ENCODE measurements around the gene SRCAP.

Gene SRCAP

GRCh38 chr16:30758988-30759491 lies 60.1 kb downstream of the SRCAP start:
- DNase-seq (ENCODE audit: low spot score): no peak

- no peak for DNase-seq (ENCODE audit: low spot score)
These were observed 61.1 kb downstream of the SRCAP start for GRCh38 chr16:30760001-30760559.

GRCh38 chr16:30760577-30761426 lies 61.8 kb downstream of the SRCAP start:
- DNase-seq (ENCODE audit: low spot score): no peak

DNA sequence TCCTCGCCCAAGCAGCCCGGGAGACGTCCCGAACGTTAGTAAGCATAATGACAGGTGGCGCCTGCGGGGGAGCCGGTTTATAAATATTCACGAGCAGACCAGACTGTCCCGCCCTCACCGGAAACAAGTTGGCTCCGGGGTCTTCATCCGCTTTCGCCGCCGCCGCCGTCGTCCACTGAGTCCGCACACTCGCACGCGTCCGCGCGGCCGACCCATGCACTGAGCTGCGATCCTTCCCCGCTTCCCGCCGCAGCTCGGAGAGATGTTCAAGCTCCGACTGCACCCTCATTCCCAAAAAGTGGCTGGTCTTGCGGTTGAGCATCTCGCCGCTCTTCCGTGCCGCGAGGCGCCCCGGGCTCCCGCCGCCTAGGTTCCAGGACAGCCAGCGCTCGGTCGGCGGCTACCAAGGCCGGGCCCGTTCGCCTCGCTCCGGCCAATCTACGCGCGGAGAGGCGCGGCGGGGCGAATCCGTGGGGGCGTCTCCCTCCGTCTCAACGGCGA lies 62.5 kb downstream of the SRCAP start:
- no peak for DNase-seq (ENCODE audit: low spot score)

DNA sequence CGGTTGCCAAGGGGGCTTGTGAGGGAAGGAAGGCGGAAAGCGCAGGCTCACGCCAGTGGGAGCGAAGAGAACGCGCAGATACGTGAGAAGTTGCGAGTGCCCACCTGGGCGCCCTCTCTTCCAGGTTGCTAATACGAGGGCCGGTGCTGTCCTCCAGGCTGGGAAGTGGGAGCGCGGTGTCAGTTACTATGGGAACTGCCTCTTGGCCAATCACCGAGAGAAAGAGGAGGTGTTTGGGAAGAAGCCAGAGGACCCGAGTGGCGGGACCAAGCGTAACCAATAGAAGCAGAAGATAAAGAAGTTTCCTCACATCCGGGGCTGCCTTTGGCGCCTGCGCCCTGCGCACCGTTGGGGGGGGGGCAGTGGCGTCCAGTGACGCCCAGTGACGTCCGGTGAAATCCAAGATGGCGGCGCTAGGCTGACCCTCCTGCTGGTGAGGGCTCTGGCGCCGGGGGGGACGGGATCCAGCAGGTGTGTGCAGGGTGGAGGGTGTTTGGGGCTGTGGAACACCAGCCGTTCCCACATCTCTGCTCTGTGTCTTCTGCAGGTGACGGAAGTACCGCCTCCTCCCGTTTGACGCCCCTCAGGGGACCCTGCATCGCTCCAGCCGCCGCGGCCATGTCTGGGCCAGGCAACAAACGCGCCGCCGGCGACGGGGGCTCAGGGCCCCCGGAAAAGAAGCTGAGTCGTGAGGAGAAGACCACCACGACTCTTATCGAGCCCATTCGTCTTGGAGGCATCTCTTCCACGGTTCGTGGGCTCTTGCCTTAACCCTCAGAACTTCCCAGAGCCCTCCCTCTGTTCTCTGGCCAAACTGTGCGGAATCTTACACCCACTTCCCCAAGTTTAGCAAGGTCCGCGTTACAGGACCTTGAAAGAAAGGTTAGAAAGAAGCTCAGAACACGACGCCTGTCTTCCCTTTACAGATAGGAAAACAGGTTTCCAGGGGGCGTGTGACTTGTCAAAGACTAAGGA lies 63.2 kb downstream of the SRCAP start, which contains the start of the genes CFAP119 and RNF40:
TSS of gene CFAP119 (minus strand) at position 135 of the 975 bp plus-strand sequence. CDS start 314 bp downstream, outside the sequence.
TSS of gene RNF40 (plus strand) at position 395 of the 975 bp plus-strand sequence. CDS start at position 619, 224 bp downstream.
- DNase-seq (ENCODE audit: low spot score): peak; percentile 92

DNA sequence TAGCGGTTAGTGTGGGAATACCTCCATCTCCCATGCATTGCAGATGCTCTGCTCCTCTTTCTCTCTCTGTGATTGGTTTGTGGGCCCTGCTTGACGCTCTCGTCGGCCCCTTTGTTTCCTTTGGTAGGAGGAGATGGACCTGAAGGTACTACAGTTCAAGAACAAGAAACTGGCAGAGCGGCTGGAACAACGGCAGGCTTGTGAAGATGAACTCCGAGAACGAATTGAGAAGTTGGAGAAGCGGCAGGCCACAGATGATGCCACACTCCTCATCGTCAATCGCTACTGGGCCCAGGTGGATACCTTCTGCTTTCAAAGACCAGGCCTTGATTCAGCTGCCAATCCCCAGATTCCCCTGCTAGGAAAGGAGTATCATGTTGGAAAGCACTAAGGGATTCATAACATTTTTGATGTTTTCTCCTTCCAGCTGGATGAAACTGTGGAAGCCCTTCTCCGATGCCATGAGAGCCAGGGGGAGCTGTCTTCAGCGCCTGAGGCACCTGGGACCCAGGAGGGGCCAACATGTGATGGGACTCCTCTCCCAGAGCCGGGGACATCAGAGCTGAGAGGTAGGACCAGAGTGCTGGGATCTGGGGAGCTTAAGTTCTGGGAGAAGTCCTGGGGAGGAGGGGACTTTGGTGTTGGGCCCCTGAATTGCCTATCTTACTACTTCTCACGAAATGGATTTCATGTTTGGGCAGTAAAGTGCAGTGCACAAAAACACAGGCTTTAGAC lies 64.2 kb downstream of the SRCAP start:
- DNase-seq (ENCODE audit: low spot score): no peak

DNA sequence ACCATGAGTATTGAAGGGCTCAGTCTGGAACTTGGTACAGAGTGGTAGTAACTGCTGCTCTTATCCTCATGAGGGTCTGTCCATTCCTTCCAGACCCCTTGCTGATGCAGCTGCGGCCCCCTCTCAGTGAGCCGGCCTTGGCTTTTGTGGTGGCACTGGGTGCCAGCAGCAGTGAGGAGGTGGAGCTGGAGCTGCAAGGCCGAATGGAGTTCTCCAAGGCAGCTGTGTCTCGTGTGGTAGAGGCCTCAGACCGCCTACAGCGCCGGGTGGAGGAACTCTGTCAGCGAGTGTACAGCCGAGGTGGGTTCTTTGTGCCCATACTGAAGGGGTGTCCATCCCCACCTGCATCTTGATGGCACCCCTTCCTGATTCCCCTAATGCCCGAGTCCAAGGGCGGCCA lies 65.1 kb downstream of the SRCAP start:
- no peak for DNase-seq (ENCODE audit: low spot score)

DNA sequence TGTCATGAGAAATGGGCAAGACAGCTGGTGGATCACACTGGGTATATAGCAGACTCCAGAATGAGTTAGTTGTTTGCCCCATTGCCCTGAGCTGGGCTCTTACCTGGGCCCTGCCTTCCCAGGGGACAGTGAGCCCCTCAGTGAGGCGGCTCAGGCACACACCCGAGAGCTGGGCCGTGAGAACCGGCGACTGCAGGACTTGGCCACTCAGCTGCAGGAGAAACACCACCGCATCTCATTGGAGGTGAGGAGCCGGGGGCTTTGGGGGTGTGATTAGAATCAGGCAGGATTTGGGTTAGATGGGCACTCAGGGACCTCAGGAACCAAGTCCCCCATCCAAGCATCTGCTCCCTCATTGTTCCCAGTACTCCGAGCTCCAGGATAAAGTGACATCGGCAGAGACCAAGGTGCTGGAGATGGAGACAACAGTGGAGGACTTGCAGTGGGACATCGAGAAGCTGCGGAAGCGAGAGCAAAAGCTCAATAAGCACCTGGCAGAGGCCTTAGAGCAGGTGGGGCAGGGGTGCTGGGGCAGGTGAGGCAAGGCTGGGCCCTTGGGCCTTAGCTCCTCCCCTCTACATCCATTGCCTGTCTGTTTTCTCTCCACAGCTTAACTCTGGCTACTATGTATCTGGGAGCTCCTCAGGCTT lies 66.0 kb downstream of the SRCAP start:
- DNase-seq (ENCODE audit: low spot score): no peak

GRCh38 chr16:30766206-30766932 lies 67.4 kb downstream of the SRCAP start:
- no peak for DNase-seq (ENCODE audit: low spot score)

DNA sequence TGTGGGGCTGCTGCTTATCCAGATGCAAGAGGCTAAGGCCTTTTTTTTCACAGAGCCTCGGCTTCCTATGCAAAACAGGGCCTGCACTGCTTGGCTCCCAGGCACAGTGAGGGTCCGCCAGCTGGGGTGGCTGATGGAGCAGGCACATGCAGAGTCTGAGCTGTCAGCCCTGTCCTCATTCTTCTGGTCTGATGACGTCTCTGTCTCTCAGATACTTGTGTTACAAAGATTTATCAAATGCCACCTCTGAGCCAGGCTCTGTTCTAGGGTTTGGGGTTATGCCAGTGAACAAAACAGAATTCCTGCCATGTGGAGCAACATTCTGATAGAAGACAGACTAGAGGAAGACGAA lies 67.9 kb downstream of the SRCAP start:
- no peak for DNase-seq (ENCODE audit: low spot score)

GRCh38 chr16:30767767-30768465 lies 68.9 kb downstream of the SRCAP start:
- no peak for DNase-seq (ENCODE audit: low spot score)

GRCh38 chr16:30768583-30769181 lies 69.7 kb downstream of the SRCAP start:
- no peak for DNase-seq (ENCODE audit: low spot score)

DNA sequence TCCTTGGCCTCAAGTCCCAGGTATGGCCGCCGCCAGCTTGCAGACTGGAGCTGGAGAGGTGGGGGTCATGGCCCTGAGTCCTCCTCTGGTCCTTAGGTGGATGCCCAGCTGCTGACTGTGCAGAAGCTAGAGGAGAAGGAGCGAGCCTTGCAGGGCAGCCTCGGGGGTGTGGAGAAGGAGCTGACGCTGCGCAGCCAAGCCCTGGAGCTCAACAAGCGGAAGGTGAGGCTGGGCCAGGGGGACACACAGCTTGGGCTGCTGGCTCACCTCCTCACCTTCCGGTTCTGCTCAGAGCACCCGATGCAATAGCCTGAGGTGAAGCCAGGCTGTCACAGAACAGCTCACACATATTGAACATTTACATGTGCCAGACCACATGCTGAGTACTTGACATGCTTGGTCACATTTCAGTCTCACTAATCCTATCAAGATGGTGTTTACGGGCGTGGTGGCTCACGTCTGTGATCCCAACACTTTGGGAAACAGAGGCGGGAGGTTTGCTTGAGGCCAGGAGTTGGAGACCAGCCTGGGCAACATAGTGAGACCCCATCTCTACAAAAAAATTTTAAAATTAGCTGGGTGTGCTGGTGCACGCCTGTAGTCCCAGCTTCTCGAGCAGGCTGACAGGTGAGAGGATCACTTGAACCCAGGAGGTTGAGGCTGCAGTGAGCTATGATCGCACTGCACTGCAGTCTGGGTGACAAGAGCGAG lies 70.6 kb downstream of the SRCAP start:
- DNase-seq (ENCODE audit: low spot score): no peak

DNA sequence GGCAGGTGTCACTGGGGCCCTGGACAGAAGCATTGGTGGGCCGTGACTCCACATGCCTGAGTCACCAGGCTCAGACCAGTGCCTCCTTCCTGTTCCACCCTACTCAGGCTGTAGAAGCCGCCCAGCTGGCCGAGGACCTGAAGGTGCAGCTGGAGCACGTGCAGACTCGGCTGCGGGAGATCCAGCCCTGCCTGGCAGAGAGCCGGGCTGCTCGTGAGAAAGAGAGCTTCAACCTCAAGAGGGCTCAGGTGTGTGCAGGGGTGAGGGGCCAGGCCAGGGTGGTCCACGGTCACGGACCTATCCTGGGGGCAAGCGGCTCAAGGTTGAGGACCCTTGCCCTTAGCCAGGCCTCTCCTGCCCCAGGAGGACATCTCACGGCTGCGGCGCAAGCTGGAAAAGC lies 72.8 kb downstream of the SRCAP start:
- DNase-seq (ENCODE audit: low spot score): no peak

DNA sequence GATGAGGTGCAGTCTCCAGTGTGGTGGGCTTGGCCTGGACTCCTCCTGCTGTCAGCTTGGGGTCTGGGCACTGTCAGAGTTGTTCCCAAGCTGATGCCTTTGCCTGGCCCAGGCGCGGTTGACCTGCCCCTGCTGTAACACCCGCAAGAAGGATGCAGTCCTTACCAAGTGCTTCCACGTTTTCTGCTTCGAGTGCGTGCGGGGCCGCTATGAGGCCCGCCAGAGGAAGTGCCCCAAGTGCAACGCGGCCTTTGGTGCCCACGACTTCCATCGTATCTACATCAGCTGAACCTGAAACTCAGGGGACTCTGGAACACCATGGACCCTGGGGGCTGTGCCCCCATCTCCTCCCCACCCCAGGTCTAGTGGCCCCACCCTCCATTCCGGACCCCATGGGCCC lies 74.9 kb downstream of the SRCAP start:
- no peak for DNase-seq (ENCODE audit: low spot score)

DNA sequence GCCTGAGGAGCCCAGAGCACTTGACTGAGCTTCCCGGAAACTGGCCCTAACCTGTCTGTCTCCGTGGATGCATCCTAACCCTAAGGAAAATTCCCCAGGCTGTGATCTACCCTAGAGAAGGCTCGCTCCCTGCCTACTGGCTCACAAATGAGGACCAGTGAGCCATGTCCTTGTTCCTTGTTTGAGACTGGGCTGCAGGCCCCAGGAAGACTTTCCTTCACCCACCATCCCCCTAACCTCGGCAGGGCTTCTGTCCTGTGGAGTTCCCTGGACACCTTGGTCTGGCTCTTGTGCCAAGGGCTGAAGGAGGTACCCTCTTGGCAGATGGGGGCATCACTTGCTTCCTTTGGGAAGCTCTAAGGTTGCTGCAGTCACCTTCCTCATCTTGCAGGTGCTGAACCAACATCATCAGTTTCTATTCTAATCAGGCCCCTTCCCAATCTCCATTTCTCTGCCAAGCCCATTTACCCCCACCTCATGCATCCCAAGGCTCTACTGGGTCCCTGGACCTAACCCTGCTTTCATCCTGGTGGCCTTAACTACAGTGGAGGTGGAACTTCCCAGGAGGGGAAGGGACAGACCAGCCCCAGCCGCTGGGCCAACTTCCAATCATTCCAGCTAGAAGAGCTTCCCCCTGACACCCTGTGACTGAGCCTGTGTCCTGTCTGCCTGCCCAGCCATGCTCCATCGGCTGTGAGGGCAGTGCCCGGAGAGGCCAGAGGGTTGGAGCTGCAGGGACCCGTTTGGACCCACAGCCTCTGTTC lies 75.6 kb downstream of the SRCAP start:
- no peak for DNase-seq (ENCODE audit: low spot score)

GRCh38 chr16:30775131-30775391 lies 76.1 kb downstream of the SRCAP start:
- DNase-seq (ENCODE audit: low spot score): no peak

Data from CD4-positive, alpha-beta T cell treated with Interleukin-6 at 100 ng/mL for 8 hours (primary cell).